GM12892 (cell line): ENCODE data around the gene CCDC149.

Experiments used
- POLR2A ChIP-seq: IDR thresholded peaks from 2 replicates; pipeline ENCODE4 v1.6.1; 2011; ENCODE audit warnings: low read depth, low read length, control low read depth
- POLR2AphosphoS5 ChIP-seq: IDR thresholded peaks from 2 replicates; pipeline ENCODE4 v1.6.1; 2011; ENCODE audit warnings: low read depth, low read length, control low read depth

- TF ChIP-seq POLR2AphosphoS5 = no peak
- TF ChIP-seq POLR2A = no peak
Measured at GRCh38 chr4:24770667-24771066, 142.2 kb downstream of the CCDC149 start.
